IMR-90 (cell line): ENCODE measurements around the gene F2RL1. TPM values are rescaled to one million over a fixed set of nuclear protein-coding genes. Genes with fewer than 3 reads are reported as not detected.
"Not testable (repeated sequence)": the region's sequence is repeated elsewhere in the genome, so short reads cannot be mapped to it uniquely, and the experiment has no call there.

Experiments
- ATAC-seq: fragments of 200-7000 bp; cut with Tn5 transposase; 2 replicates; pipeline ENCODE4 v1.9.1; 2020; ENCODE audit warnings: low read depth, mild to moderate bottlenecking, moderate library complexity
- BruUV-seq: library from RNA; stranded (reverse); fragments of 400-500 nt; replicated peaks from 2 replicates; lab custom pipeline; 2021; lab: Mats Ljungman, UMichigan
- CTCF ChIA-PET: fragments of 300-600 bp; formaldehyde crosslinking; extraction: SDS; loops from one replicate; lab custom pipeline; 2021; ENCODE audit warnings: antibody characterized with exemption; lab: Yijun Ruan, JAX
- POLR2A ChIA-PET: fragments of 300-600 bp; sonication (Branson Sonifier 250); formaldehyde crosslinking; loops from one replicate; lab custom pipeline; 2022; ENCODE audit warnings: antibody characterized with exemption; ENCODE audit not compliant: unreplicated experiment; lab: Charles Lee
- DNase-seq: peaks from one replicate; pipeline ENCODE4 v3.0.0; 2013
- H2AFZ ChIP-seq: replicated peaks from 2 replicates; pipeline ENCODE3; 2013; ENCODE audit warnings: low read length, mild to moderate bottlenecking; ENCODE audit not compliant: poor library complexity
- H2AK5ac ChIP-seq: 2 replicates; pipeline ENCODE4 v1.6.1; 2013; ENCODE audit warnings: low read depth, low read length, inconsistent platforms
- H2AK9ac ChIP-seq: replicated peaks from 2 replicates; pipeline ENCODE3; 2013; ENCODE audit warnings: mild to moderate bottlenecking, low read depth, low read length, moderate library complexity; ENCODE audit not compliant: poor library complexity
- H2BK120ac ChIP-seq: 2 replicates; pipeline ENCODE4 v1.6.1; 2013; ENCODE audit warnings: low read depth, low read length, inconsistent platforms
- H2BK15ac ChIP-seq: 3 replicates; pipeline ENCODE4 v1.6.1; 2013; ENCODE audit warnings: low read depth, low read length, inconsistent platforms
- H2BK20ac ChIP-seq: 2 replicates; pipeline ENCODE4 v1.6.1; 2013; ENCODE audit warnings: low read depth, mild to moderate bottlenecking, inconsistent platforms, low read length, moderate library complexity
- H2BK5ac ChIP-seq: 2 replicates; pipeline ENCODE4 v1.6.1; 2013; ENCODE audit warnings: mild to moderate bottlenecking, low read depth, low read length, inconsistent platforms; ENCODE audit not compliant: poor library complexity, severe bottlenecking
- H3K14ac ChIP-seq: replicated peaks from 2 replicates; pipeline ENCODE4 v1.6.1; 2013; ENCODE audit warnings: low read depth, low read length, inconsistent platforms
- H3K18ac ChIP-seq: 2 replicates; pipeline ENCODE4 v1.6.1; 2013; ENCODE audit warnings: low read depth, low read length, control low read depth
- H3K23ac ChIP-seq: 2 replicates; pipeline ENCODE4 v1.6.1; 2013; ENCODE audit warnings: low read depth, low read length, inconsistent platforms
- H3K27ac ChIP-seq: 2 replicates; pipeline ENCODE4 v1.5.1; 2013; ENCODE audit warnings: mild to moderate bottlenecking, control low read depth, low read length; ENCODE audit not compliant: insufficient read depth
- H3K27me3 ChIP-seq: 2 replicates; pipeline ENCODE4 v1.6.1; 2013; ENCODE audit warnings: low read length; ENCODE audit not compliant: control insufficient read depth, insufficient read depth
- H3K36me3 ChIP-seq: 2 replicates; pipeline ENCODE4 v1.6.1; 2013; ENCODE audit warnings: low read length, mixed read lengths; ENCODE audit not compliant: control insufficient read depth, insufficient read depth
- H3K4ac ChIP-seq: 2 replicates; pipeline ENCODE4 v1.6.1; 2013; ENCODE audit warnings: low read depth, low read length, inconsistent platforms
- H3K4me1 ChIP-seq: 2 replicates; pipeline ENCODE4 v1.6.1; 2013; ENCODE audit warnings: low read length, mixed read lengths; ENCODE audit not compliant: control insufficient read depth, insufficient read depth
- H3K4me2 ChIP-seq: 2 replicates; pipeline ENCODE4 v1.6.1; 2013; ENCODE audit warnings: low read depth, mild to moderate bottlenecking, control low read depth, low read length, moderate library complexity
- H3K4me3 ChIP-seq: 2 replicates; pipeline ENCODE4 v1.5.1; 2013; ENCODE audit warnings: low read depth, mild to moderate bottlenecking, control low read depth, low read length, moderate library complexity; ENCODE audit not compliant: insufficient read depth
- H3K56ac ChIP-seq: 2 replicates; pipeline ENCODE4 v1.6.1; 2013; ENCODE audit warnings: low read length, inconsistent platforms; ENCODE audit not compliant: insufficient read depth; ENCODE audit errors: extremely low read depth
- H3K79me1 ChIP-seq, 2 experiments: 2 replicates each; pipeline ENCODE4 v1.6.1; 2013; ENCODE audit warnings: low read length in 2 of 2, inconsistent platforms in 1 of 2, low read depth in 1 of 2
- H3K9ac ChIP-seq: 2 replicates; pipeline ENCODE4 v1.6.1; 2013; ENCODE audit warnings: low read depth, low read length, control low read depth
- H3K9me1 ChIP-seq: 2 replicates; pipeline ENCODE4 v1.6.1; 2013; ENCODE audit warnings: low read length, inconsistent platforms; ENCODE audit not compliant: insufficient read depth
- H3K9me3 ChIP-seq: 2 replicates; pipeline ENCODE4 v1.6.1; 2013; ENCODE audit warnings: low read length; ENCODE audit not compliant: control insufficient read depth, insufficient read depth
- H4K20me1 ChIP-seq: 2 replicates; pipeline ENCODE4 v1.6.1; 2013; ENCODE audit warnings: low read length, inconsistent platforms; ENCODE audit not compliant: insufficient read depth
- H4K5ac ChIP-seq: 2 replicates; pipeline ENCODE4 v1.6.1; 2013; ENCODE audit warnings: mild to moderate bottlenecking, low read depth, low read length, control low read depth
- H4K8ac ChIP-seq, 2 experiments: 2 replicates each; pipeline ENCODE4 v1.6.1; 2013; ENCODE audit warnings: low read depth in 2 of 2, low read length in 2 of 2, control low read depth in 1 of 2, inconsistent platforms in 1 of 2
- H4K91ac ChIP-seq: 2 replicates; pipeline ENCODE4 v1.6.1; 2013; ENCODE audit warnings: low read depth, low read length, inconsistent platforms; ENCODE audit not compliant: insufficient read depth
- WGBS, 2 experiments: methylation state at CpG; one replicate each; pipeline versions ENCODE4 v1.1.5 to v1.1.7; 2013; ENCODE audit warnings: missing lambda C conversion rate in 2 of 2; ENCODE audit not compliant: insufficient read length in 1 of 2; ENCODE audit errors: extremely low coverage in 2 of 2; 5-methylcytosine and 5-hydroxymethylcytosine counted together
- dilution Hi-C: fragments of 300-500 bp; cut with HindIII; formaldehyde crosslinking; loops from one replicate; pipeline ENCODE4 v1.14.3; 2018; ENCODE audit warnings: low sequenced_read_pairs; ENCODE audit not compliant: unreplicated experiment
- in situ Hi-C: fragments of 300-500 bp; cut with MboI; formaldehyde crosslinking; loops from 3 replicates; pipeline ENCODE4 v1.14.3; 2019; ENCODE audit warnings: low sequenced_read_pairs, inconsistent platforms, mixed read lengths
- intact Hi-C: fragments of 100-400 bp; cut with micrococcal nuclease; formaldehyde crosslinking; loops from 2 replicates; pipeline ENCODE4 v1.10.0; 2022
- polyA plus RNA-seq, 3 experiments: library from polyadenylated mRNA; depleted of rRNA; stranded (reverse); fragments of >200 nt; gene quantifications; 2 replicates each; pipeline ENCODE4 v1.2.3, GENCODE V29; 2012; ENCODE audit warnings: low replicate concordance in 1 of 3
- total RNA-seq: library from RNA; depleted of rRNA; stranded (reverse); fragments of >200 nt; gene quantifications from 2 replicates; pipeline ENCODE4 v1.2.3, GENCODE V29; 2012

Gene F2RL1
- total and polyA plus RNA-seq, 2 of the 4 experiments (the other 2 are of a cell fraction) = 5.6 to 12.4 TPM

DNA sequence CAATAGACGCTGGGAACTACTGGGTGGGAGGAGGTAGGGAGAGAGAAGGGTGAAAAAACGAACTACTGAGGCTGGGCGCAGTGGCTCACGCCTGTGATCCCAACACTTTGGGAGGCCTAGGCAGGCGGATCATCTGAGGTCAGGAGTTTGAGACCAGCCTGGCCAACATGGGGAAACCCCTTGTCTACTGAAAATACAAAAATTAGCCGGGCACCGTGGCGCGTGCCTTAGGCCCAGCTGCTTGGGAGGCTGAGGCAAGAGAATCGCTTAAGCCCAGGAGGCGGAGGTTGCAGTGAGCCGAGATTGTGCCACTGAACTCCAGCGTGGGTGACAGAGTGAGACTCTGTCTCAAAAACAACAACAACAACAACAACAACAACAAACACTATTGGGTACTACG, 47.8 kb upstream of the F2RL1 start:
- in situ Hi-C loops, H2BK15ac ChIP-seq, H3K9me3 ChIP-seq, H3K4me3 ChIP-seq, H3K23ac ChIP-seq, CTCF ChIA-PET, H3K4me2 ChIP-seq, POLR2A ChIA-PET, H3K27me3 ChIP-seq, H4K20me1 ChIP-seq, dilution Hi-C loops, BruUV-seq, H3K9me1 ChIP-seq, ATAC-seq, DNase-seq, H3K27ac ChIP-seq, H2AFZ ChIP-seq, H2AK9ac ChIP-seq, H3K9ac ChIP-seq, H3K56ac ChIP-seq, H3K79me1 ChIP-seq, H3K36me3 ChIP-seq, H3K14ac ChIP-seq, H3K4me1 ChIP-seq, H2BK5ac ChIP-seq: not testable (repeated sequence)
- H3K4ac ChIP-seq = 0 out of 2 replicates have a peak overlapping the region, but pooled peaks have one; percentile 36
- H2BK120ac ChIP-seq = peak overlapping the region; percentile 60; the same call in 1 of the 2 replicates
- peak overlapping the region; percentile 90; the same call in 1 of the 2 replicates for H2AK5ac ChIP-seq
- H3K18ac ChIP-seq = peak overlapping the region; percentile 27
- H4K8ac ChIP-seq = peak overlapping the region; percentile 20 to 48; a peak in 2 of 4 replicates
- intact Hi-C loops = loop anchor here (10.0 kb wide), 1 partner anchor 366 kb away; the partner anchor contains the start of gene IQGAP2
- peak overlapping the region; percentile 83 for H2BK20ac ChIP-seq
- H4K91ac ChIP-seq = peak overlapping the region; percentile 39; the same call in 1 of the 2 replicates
- H4K5ac ChIP-seq = peak overlapping the region; percentile 54
- 96% methylated on average over 7 of the region's 14 CpGs; no CpG with 5 or more reads in 1 of the 2 experiments for WGBS, 2 experiments
